Stimulated activated CD4-positive, alpha-beta T cell treated with anti-CD3 and anti-CD28 coated beads, Interleukin-15, amount 100 ng/mL, for 24 hours (primary cell): ENCODE results near the gene RASD1.
"Not testable (repeated sequence)": the region's sequence is repeated elsewhere in the genome, so short reads cannot be mapped to it uniquely, and the experiment has no call there.

Experiments used
- DNase-seq: peaks from one replicate; pipeline ENCODE4 v3.0.0-alpha.2; 2020

The RASD1 gene

GRCh38 chr17:17468217-17469010, 27.8 kb downstream of the RASD1 start:
- no peak for DNase-seq

GRCh38 chr17:17467720-17468119, 28.5 kb downstream of the RASD1 start:
- no peak for DNase-seq

- DNase-seq = no peak
These were observed 29.2 kb downstream of the RASD1 start for GRCh38 chr17:17467016-17467415.

- DNase-seq = no peak
These were observed 29.7 kb downstream of the RASD1 start for GRCh38 chr17:17466511-17466910.

GRCh38 chr17:17465878-17466277, 30.3 kb downstream of the RASD1 start:
- DNase-seq = not testable (repeated sequence)

- DNase-seq = no peak
These were observed 32.4 kb downstream of the RASD1 start for GRCh38 chr17:17463821-17464220.

GRCh38 chr17:17462048-17462824, 34.0 kb downstream of the RASD1 start:
- no peak for DNase-seq

- DNase-seq = no peak
These were observed 36.2 kb downstream of the RASD1 start for GRCh38 chr17:17460038-17460437.

- no peak for DNase-seq
These were observed 38.5 kb downstream of the RASD1 start for GRCh38 chr17:17457680-17458079.

- no peak for DNase-seq
These were observed 39.9 kb downstream of the RASD1 start for GRCh38 chr17:17456251-17456650.

GRCh38 chr17:17455173-17455572, 41.0 kb downstream of the RASD1 start:
- no peak for DNase-seq

DNA sequence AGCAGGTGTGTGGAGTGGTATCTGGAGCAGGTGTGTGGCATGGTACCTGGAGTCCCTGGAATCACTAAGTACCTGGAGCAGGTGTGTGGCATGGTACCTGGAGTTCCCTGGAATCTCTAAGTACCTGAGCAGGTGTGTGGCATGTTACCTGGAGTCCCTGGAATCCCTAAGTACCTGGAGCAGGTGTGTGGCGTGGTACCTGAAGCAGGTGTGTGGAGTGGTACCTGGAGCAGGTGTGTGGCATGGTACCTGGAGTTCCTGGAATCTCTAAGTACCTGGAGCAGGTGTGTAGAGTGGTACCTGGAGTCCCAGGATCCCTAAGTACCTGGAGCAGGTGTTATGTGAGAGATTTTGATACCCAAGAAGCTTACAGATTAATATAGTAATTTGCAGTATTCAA, 41.5 kb downstream of the RASD1 start:
- not testable (repeated sequence) for DNase-seq

- no peak for DNase-seq
These were observed 41.9 kb downstream of the RASD1 start for GRCh38 chr17:17454276-17454675.

GRCh38 chr17:17453088-17453487, 43.1 kb downstream of the RASD1 start:
- no peak for DNase-seq

GRCh38 chr17:17448723-17449122, 47.5 kb downstream of the RASD1 start:
- no peak for DNase-seq

DNA sequence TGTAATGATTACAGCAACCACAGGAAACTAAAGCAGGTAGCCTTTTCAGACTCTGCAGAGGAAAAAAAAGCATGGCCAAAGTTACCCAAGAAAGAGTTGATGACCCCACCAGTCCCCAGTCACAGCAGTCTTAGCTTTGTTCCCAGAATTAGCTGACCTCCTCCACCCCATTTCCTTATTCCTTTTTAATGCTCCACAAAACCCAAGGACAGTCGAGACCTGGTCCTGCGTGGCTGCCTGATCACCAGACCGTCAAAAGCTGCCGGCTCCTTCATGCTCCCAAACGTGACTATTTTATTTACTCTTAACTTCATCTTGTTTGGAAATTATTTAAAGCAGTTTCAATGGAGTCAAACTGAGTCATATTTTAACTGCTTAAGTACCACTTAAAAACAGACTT, 48.1 kb downstream of the RASD1 start:
- no peak for DNase-seq

DNA sequence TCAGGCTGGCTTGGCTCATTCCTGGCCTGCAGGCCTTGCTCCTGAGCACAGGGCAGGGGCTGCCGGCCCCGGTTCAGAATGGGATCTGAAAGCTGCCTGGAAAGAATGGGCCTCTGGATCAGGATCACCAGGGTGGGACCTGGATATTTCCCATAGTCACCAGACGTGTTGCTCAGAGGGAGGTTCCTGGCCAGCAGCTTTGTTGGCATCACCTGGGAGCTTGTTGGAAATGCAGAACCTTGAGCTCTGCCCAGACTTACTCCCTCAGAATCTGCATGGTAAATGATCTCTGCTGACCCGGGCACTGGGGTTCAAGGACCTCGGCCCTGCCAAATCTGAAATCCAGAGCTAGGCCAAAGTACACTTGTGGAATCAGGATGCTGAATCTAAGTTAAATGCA, 48.9 kb downstream of the RASD1 start:
- DNase-seq = no peak

- no peak for DNase-seq
These were observed 49.5 kb downstream of the RASD1 start for GRCh38 chr17:17446666-17447155.

DNA sequence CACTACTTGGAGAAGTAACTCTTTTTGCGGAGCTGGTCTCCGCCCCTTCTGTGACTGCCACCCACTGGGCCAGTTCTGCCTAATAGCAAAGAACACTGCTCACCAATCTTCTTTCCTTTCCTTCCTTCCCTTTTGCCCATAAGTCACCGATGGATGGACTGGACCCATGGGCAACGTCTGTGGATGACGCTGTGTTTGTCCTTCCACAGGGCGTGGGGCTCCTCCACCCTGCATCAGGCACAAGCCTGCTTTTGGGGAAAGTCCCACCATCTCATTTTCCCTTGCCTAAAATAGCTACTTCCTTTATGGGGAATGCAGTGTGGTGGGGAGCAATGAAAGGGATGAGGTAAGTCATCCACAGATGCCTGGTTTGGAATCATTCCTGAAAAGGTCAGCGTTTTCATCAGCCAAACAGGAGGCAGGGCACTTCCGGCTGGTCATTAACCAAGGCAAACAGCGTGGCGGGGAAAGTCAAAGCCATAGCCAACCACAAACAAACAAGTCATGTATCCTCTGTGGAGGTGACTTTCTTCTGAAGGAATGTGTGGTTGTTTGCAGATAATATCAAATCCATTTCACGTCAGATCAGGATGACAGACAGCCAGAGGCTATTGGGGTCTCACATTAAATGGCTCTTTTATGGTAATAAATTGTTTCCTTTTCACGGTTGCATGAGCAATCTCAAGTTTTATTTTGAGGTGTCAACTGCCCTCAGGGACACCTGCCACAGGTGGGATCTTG, 50.1 kb downstream of the RASD1 start:
- no peak for DNase-seq

GRCh38 chr17:17445296-17445924, 50.8 kb downstream of the RASD1 start:
- no peak for DNase-seq
